DND-41 (cell line): Measurements from ENCODE around the gene LZTFL1.

Experiments used
- ATAC-seq: fragments of 200-7000 bp; cut with Tn5 transposase; 3 replicates; pipeline ENCODE4 v1.9.1; 2021; ENCODE audit warnings: low read depth; ENCODE audit not compliant: insufficient read depth
- DNase-seq: peaks from one replicate; pipeline ENCODE4 v3.0.0-alpha.2; 2020
- H2AFZ ChIP-seq: 2 replicates; pipeline ENCODE4 v1.6.0; 2012; ENCODE audit warnings: low read depth, low read length
- H3K27ac ChIP-seq: 2 replicates; pipeline ENCODE4 v1.5.1; 2012; ENCODE audit warnings: low read length, inconsistent platforms
- H3K27me3 ChIP-seq: fragments of 200-600 bp; sonication (generic); 2 replicates; pipeline ENCODE4 v1.6.0; 2012; ENCODE audit warnings: low read length, mild to moderate bottlenecking, inconsistent platforms; ENCODE audit not compliant: insufficient read depth, poor library complexity
- H3K36me3 ChIP-seq: 2 replicates; pipeline ENCODE4 v1.5.1; 2012; ENCODE audit warnings: low read length, inconsistent platforms; ENCODE audit not compliant: insufficient read depth
- H3K4me1 ChIP-seq: 2 replicates; pipeline ENCODE4 v1.5.1; 2012; ENCODE audit warnings: mild to moderate bottlenecking, low read length; ENCODE audit not compliant: insufficient read depth
- H3K4me2 ChIP-seq: 2 replicates; pipeline ENCODE4 v1.6.0; 2012; ENCODE audit warnings: mild to moderate bottlenecking, moderate library complexity, low read length, inconsistent platforms; ENCODE audit not compliant: insufficient read depth
- H3K4me3 ChIP-seq, 2 experiments: fragments of 200-600 bp in 1 of 2; shearing (Covaris generic) in 1 of 2; 2 replicates each; pipeline ENCODE4 v1.5.1; 2012 to 2016; ENCODE audit warnings: inconsistent platforms in 2 of 2, low read length in 2 of 2, mild to moderate bottlenecking in 2 of 2, low read depth in 1 of 2, moderate library complexity in 1 of 2
- H3K79me2 ChIP-seq: 2 replicates; pipeline ENCODE4 v1.6.0; 2012; ENCODE audit warnings: low read length, inconsistent platforms; ENCODE audit not compliant: insufficient read depth
- H3K9ac ChIP-seq: 2 replicates; pipeline ENCODE4 v1.6.0; 2012; ENCODE audit warnings: low read depth, mild to moderate bottlenecking, inconsistent platforms, low read length, moderate library complexity
- H3K9me3 ChIP-seq: 2 replicates; pipeline ENCODE4 v1.5.1; 2012; ENCODE audit warnings: low read length, moderate library complexity, mild to moderate bottlenecking, inconsistent platforms; ENCODE audit not compliant: insufficient read depth, severe bottlenecking
- H4K20me1 ChIP-seq: 2 replicates; pipeline ENCODE4 v1.6.0; 2012; ENCODE audit warnings: low read length; ENCODE audit not compliant: insufficient read depth
- CTCF ChIP-seq: IDR thresholded peaks from 2 replicates; pipeline ENCODE4 v1.5.1; 2012; ENCODE audit warnings: borderline replicate concordance, low read length, moderate library complexity, mild to moderate bottlenecking; ENCODE audit not compliant: poor library complexity, severe bottlenecking; ENCODE audit errors: extremely low read depth
- EZH2 ChIP-seq: IDR thresholded peaks from 3 replicates; pipeline ENCODE4 v1.6.1; 2012; ENCODE audit warnings: borderline replicate concordance, low read depth, mild to moderate bottlenecking, moderate library complexity, low read length, inconsistent platforms; ENCODE audit not compliant: severe bottlenecking

The LZTFL1 gene

GRCh38 chr3:45800611-45801010 lies 41.3 kb downstream of the LZTFL1 start:
- no peaks in the 10 kb centered on the region for H4K20me1 ChIP-seq
- peaks cover 44% of the 10 kb centered on the region for H3K36me3 ChIP-seq
- no peaks in the 10 kb centered on the region for H3K4me1 ChIP-seq
- H3K9ac ChIP-seq: no peak overlapping the region
- peak; percentile 10; the same call in 1 of the 3 replicates for ATAC-seq
- H3K79me2 ChIP-seq: no peaks in the 10 kb centered on the region
- H3K4me2 ChIP-seq: no peak overlapping the region
- no peak overlapping the region for H3K4me3 ChIP-seq
- no peaks in the 10 kb centered on the region for H3K9me3 ChIP-seq
- H3K27ac ChIP-seq: no peak overlapping the region
- DNase-seq: peak; percentile 13
- H3K27me3 ChIP-seq: no peaks in the 10 kb centered on the region
- TF ChIP-seq CTCF (no peak), EZH2 (no peak)
- H2AFZ ChIP-seq: no peak overlapping the region

- no peak for TF ChIP-seq CTCF
- TF ChIP-seq EZH2: no peak
- no peak overlapping the region for H3K4me2 ChIP-seq
Observed at GRCh38 chr3:45799586-45799985, 42.3 kb downstream of the LZTFL1 start.

GRCh38 chr3:45798034-45798433 lies 43.9 kb downstream of the LZTFL1 start:
- H3K4me1 ChIP-seq: no peaks in the 10 kb centered on the region
- no peak overlapping the region for H3K9ac ChIP-seq
- no peaks in the 10 kb centered on the region for H3K27me3 ChIP-seq

More at GRCh38 chr3:45799586-45799985, 42.3 kb downstream of the LZTFL1 start:
- Histone ChIP-seq H3K9ac (no peak overlapping the region), H3K9me3 (no peaks in the 10 kb centered on the region), H2AFZ (no peak overlapping the region), H3K4me1 (no peaks in the 10 kb centered on the region), H4K20me1 (no peaks in the 10 kb centered on the region), H3K27ac (peak overlapping the region; percentile 21; the same call in 1 of the 2 replicates), H3K36me3 (peaks cover 34% of the 10 kb centered on the region), H3K4me3 (no peak overlapping the region), H3K79me2 (no peaks in the 10 kb centered on the region), H3K27me3 (no peaks in the 10 kb centered on the region)
- ATAC-seq (peak; percentile 16; the same call in 2 of the 3 replicates), DNase-seq (no peak)

More at GRCh38 chr3:45798034-45798433, 43.9 kb downstream of the LZTFL1 start:
- TF ChIP-seq CTCF (no peak), EZH2 (no peak)
- Histone ChIP-seq H3K36me3 (peaks cover 19% of the 10 kb centered on the region), H2AFZ (no peak overlapping the region), H3K27ac (peak overlapping the region; percentile 48; the same call in 1 of the 2 replicates), H3K9me3 (no peaks in the 10 kb centered on the region), H3K4me3 (no peak overlapping the region), H4K20me1 (no peaks in the 10 kb centered on the region), H3K79me2 (no peaks in the 10 kb centered on the region), H3K4me2 (no peak overlapping the region)
- DNase-seq (no peak), ATAC-seq (peak; percentile 31)
